ENCODE measurements around the gene POLRMT. TPM values are rescaled to one million over a fixed set of nuclear protein-coding genes. Genes with fewer than 3 reads are reported as not detected.

Gene POLRMT
- polyA plus RNA-seq, 1 donor (not counting 4 experiments of a cell fraction or from before 2014, with no cell fraction given) = 33.3 TPM

DNA sequence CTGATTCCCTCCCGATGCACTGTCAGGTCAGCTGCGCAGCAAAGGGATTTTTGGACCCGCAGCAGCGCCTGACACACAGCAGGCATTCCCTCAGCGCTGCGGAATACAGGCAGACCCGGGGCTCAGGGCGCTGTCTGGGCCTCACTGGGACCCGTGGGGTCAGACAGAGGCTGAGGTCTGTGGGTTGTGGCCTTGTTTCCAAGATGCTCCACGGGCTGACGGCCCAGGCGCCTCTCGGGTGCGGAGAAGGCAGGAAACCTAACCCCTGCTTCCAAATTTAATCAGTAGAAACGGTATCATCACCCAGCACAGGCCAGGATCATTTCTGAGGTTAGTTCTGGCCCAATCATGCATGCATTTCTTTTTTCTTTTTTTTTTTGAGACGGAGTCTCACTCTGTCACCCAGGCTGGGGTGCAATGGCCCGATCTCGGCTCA is 30.4 kb upstream of the POLRMT start:
- no peaks in the 10 kb centered on the region for H3K9me3 ChIP-seq (ENCODE audit: control insufficient read depth, low read depth, low read length)
- H3K9me1 ChIP-seq (ENCODE audit: control insufficient read depth, extremely low read depth, insufficient read depth, low read length) = peaks cover 2% of the 10 kb centered on the region
- H4K20me1 ChIP-seq (ENCODE audit: control insufficient read depth, extremely low read depth, insufficient read depth, low read length) = peaks cover 27% of the 10 kb centered on the region
- peak overlapping the region; percentile 82 for H3K4me2 ChIP-seq (ENCODE audit: control insufficient read depth, extremely low read depth, insufficient read depth, low read depth, low read length)
- H3K27ac ChIP-seq (ENCODE audit: control insufficient read depth, insufficient read depth, low read length) = peak overlapping the region; percentile 69
- H3K79me2 ChIP-seq (ENCODE audit: control insufficient read depth, insufficient read depth, low read length) = peaks cover 43% of the 10 kb centered on the region
- H3K4me1 ChIP-seq (ENCODE audit: control insufficient read depth, extremely low read depth, insufficient read depth, low read length) = peaks cover 43% of the 10 kb centered on the region
- dilution Hi-C loops (cut with MboI; ENCODE audit: extremely low pct_ligation_motif_present, low sequenced_read_pairs) = no loop called here
- peak overlapping the region; percentile 46 to 70 (median 70) for H3K4me3 ChIP-seq (ENCODE audit: control insufficient read depth in 2 of 3, extremely low read depth in 1 of 3, insufficient read depth in 2 of 3, low read depth in 1 of 3, low read length in 3 of 3)
- no peaks in the 10 kb centered on the region for H3K27me3 ChIP-seq (ENCODE audit: control insufficient read depth, extremely low read depth, insufficient read depth, low read length)
- FAIRE-seq = no peak
- H2AFZ ChIP-seq (ENCODE audit: control insufficient read depth, low read length) = peak overlapping the region; percentile 87
- no peak for TF ChIP-seq EZH2 (IDR thresholded peaks at IDR 0.05; ENCODE audit: low read length)
- TF ChIP-seq, protein P1, sequence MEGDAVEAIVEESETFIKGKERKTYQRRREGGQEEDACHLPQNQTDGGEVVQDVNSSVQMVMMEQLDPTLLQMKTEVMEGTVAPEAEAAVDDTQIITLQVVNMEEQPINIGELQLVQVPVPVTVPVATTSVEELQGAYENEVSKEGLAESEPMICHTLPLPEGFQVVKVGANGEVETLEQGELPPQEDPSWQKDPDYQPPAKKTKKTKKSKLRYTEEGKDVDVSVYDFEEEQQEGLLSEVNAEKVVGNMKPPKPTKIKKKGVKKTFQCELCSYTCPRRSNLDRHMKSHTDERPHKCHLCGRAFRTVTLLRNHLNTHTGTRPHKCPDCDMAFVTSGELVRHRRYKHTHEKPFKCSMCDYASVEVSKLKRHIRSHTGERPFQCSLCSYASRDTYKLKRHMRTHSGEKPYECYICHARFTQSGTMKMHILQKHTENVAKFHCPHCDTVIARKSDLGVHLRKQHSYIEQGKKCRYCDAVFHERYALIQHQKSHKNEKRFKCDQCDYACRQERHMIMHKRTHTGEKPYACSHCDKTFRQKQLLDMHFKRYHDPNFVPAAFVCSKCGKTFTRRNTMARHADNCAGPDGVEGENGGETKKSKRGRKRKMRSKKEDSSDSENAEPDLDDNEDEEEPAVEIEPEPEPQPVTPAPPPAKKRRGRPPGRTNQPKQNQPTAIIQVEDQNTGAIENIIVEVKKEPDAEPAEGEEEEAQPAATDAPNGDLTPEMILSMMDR (optimal IDR thresholded peaks at IDR 0.05 in 1 of 3, IDR thresholded peaks at IDR 0.05 in 1 of 3, conservative IDR thresholded peaks at IDR 0.05 in 1 of 3; ENCODE audit: extremely low read depth in 1 of 3, insufficient read depth in 2 of 3, low read length in 3 of 3) = no peak
- DNase-seq (ENCODE audit: low read depth, low spot score) = no peak
- peak overlapping the region; percentile 86 for H3K9ac ChIP-seq (ENCODE audit: control insufficient read depth, extremely low read depth, insufficient read depth, low read length)
- H3K36me3 ChIP-seq (ENCODE audit: control insufficient read depth in 2 of 2, extremely low read depth in 1 of 2, insufficient read depth in 2 of 2, low read length in 2 of 2) = peaks cover under 1 to 2% of the 10 kb centered on the region in 2 experiments

DNA sequence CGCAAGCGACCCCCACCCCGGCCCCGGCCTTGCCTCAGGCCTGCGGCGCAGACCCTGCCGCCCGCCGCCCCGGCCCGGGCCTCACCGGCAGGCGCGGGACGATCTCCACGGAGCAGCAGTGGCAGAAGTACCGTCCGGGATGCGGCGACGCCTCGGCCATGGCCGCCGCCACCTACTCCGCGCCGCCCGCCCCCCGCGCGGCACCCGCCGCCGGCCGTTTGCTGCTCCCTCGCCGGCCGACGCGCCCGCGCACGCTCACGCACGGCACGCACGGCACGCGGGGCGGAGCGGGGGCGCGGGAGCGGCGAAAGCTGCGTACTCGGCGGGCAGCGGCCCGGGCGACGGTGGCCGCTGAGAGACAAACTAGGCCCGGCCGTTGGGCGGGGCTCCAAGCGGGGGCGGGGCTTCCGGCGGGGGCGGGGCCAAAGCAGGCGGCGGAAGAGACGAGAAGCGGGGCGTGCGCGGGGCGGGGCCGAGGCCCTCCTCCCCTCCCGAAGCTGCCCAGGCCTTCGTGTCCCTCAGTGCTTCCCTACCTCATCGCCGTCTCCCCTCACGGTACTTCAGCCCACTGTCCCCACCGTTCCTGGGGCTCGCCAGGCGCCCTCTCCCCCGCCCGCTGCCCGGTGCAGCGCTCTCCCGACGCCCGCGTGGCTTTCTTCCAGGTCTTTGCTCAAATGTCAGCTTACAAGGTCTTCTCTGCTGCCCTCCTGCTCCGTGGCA is 29.8 kb upstream of the POLRMT start, which contains the start of gene RNF126:
Gene RNF126 (minus strand): TSS at position 253 of the 720 bp plus-strand sequence. CDS start 93 bp downstream, at position 160.
- Histone ChIP-seq H3K9me1 (ENCODE audit: control insufficient read depth, extremely low read depth, insufficient read depth, low read length) (peaks cover 6% of the 10 kb centered on the region), H4K20me1 (ENCODE audit: control insufficient read depth, extremely low read depth, insufficient read depth, low read length) (peaks cover 32% of the 10 kb centered on the region), H3K79me2 (ENCODE audit: control insufficient read depth, insufficient read depth, low read length) (peaks cover 49% of the 10 kb centered on the region), H3K4me2 (ENCODE audit: control insufficient read depth, extremely low read depth, insufficient read depth, low read depth, low read length) (peak within 1 kb of the TSS; percentile 99), H3K36me3 (ENCODE audit: control insufficient read depth in 2 of 2, extremely low read depth in 1 of 2, insufficient read depth in 2 of 2, low read length in 2 of 2) (peaks cover 3 to 8% of the 10 kb centered on the region in 2 experiments), H3K9me3 (ENCODE audit: control insufficient read depth, low read depth, low read length) (no peaks in the 10 kb centered on the region), H3K4me1 (ENCODE audit: control insufficient read depth, extremely low read depth, insufficient read depth, low read length) (peaks cover 48% of the 10 kb centered on the region), H2AFZ (ENCODE audit: control insufficient read depth, low read length) (peak within 1 kb of the TSS; percentile 87), H3K27me3 (ENCODE audit: control insufficient read depth, extremely low read depth, insufficient read depth, low read length) (no peaks in the 10 kb centered on the region), H3K4me3 (ENCODE audit: control insufficient read depth in 2 of 3, extremely low read depth in 1 of 3, insufficient read depth in 2 of 3, low read depth in 1 of 3, low read length in 3 of 3) (peak within 1 kb of the TSS; percentile 84 to 96 (median 85)), H3K9ac (ENCODE audit: control insufficient read depth, extremely low read depth, insufficient read depth, low read length) (peak within 1 kb of the TSS; percentile 86), H3K27ac (ENCODE audit: control insufficient read depth, insufficient read depth, low read length) (peak within 1 kb of the TSS; percentile 96)
- dilution Hi-C loops (cut with MboI; ENCODE audit: extremely low pct_ligation_motif_present, low sequenced_read_pairs) = no loop called here
- FAIRE-seq (no peak), DNase-seq (ENCODE audit: low read depth, low spot score) (no peak)
- TF ChIP-seq, protein P1 (optimal IDR thresholded peaks at IDR 0.05 in 1 of 3, IDR thresholded peaks at IDR 0.05 in 1 of 3, conservative IDR thresholded peaks at IDR 0.05 in 1 of 3; ENCODE audit: extremely low read depth in 1 of 3, insufficient read depth in 2 of 3, low read length in 3 of 3) = no peak
- no peak for TF ChIP-seq EZH2 (IDR thresholded peaks at IDR 0.05; ENCODE audit: low read length)
